ENCODE measurements around the gene OR1J1. TPM values are rescaled to one million over a fixed set of nuclear protein-coding genes. Genes with fewer than 3 reads are reported as not detected.
A peak's percentile ranks its signal among the peaks of the same experiment; 100 is the strongest.

OR1J1 gene
- total RNA-seq, 1 experiment from 2014 or later: not detected

DNA sequence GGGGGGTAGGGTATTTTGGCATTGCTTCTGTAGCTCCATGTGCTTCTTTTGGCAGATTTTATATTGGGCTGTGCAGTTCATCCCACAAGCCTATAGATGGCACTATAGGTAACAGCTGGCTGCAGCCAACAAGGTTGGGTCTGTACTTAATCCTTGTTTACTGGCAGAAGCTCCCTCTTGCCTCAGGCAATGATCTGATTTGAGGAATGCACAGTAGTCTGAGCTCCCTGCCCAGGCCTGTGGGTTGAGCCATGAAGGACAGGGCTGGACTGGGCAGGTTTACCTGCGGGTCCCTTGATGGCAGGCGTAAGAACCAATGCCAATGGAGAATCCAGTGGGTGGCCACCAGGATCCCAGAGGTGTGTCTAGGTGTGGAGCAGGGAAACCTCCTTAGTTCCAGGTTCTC lies 21.2 kb upstream of the OR1J1 start:
- H3K36me3 ChIP-seq (ENCODE audit: insufficient read depth, low read length): no peaks in the 10 kb centered on the region
- no peaks in the 10 kb centered on the region for H3K4me1 ChIP-seq (ENCODE audit: low read length)
- no peaks in the 10 kb centered on the region for H3K27me3 ChIP-seq (ENCODE audit: low read length)
- no peak overlapping the region for H2AFZ ChIP-seq (ENCODE audit: low read length)
- H4K20me1 ChIP-seq (ENCODE audit: insufficient read depth, low read depth, low read length): no peaks in the 10 kb centered on the region
- peak; percentile 79 for DNase-seq
- H3K9me2 ChIP-seq (replicated peaks; ENCODE audit: insufficient read depth, low read length): no peaks in the 10 kb centered on the region
- no peak overlapping the region for H3K9ac ChIP-seq (ENCODE audit: low read length)
- H3K4me2 ChIP-seq (ENCODE audit: low read depth, low read length, poor library complexity, severe bottlenecking): no peak overlapping the region
- H3K79me2 ChIP-seq (ENCODE audit: low read length): no peaks in the 10 kb centered on the region
- H3K9me3 ChIP-seq (ENCODE audit: low read length): no peaks in the 10 kb centered on the region
- H3K27ac ChIP-seq (ENCODE audit: low read length): no peak overlapping the region
- no peak overlapping the region for H3K4me3 ChIP-seq (ENCODE audit: low read length)

GRCh38 chr9:122479062-122479461 lies 1.3 kb upstream of the OR1J1 start:
- Histone ChIP-seq H3K27me3 (ENCODE audit: low read length) (0 out of 2 replicates have a peak, but pooled peaks cover 2% of the 10 kb centered on the region), H3K9me2 (replicated peaks; ENCODE audit: insufficient read depth, low read length) (no peaks in the 10 kb centered on the region), H3K79me2 (ENCODE audit: low read length) (no peaks in the 10 kb centered on the region), H4K20me1 (ENCODE audit: insufficient read depth, low read depth, low read length) (no peaks in the 10 kb centered on the region), H3K27ac (ENCODE audit: low read length) (no peak overlapping the region), H3K4me2 (ENCODE audit: low read depth, low read length, poor library complexity, severe bottlenecking) (no peak overlapping the region), H3K36me3 (ENCODE audit: insufficient read depth, low read length) (no peaks in the 10 kb centered on the region), H2AFZ (ENCODE audit: low read length) (no peak overlapping the region), H3K4me1 (ENCODE audit: low read length) (no peaks in the 10 kb centered on the region), H3K9me3 (ENCODE audit: low read length) (no peaks in the 10 kb centered on the region), H3K9ac (ENCODE audit: low read length) (no peak overlapping the region), H3K4me3 (ENCODE audit: low read length) (no peak overlapping the region)
- DNase-seq: no peak

DNA sequence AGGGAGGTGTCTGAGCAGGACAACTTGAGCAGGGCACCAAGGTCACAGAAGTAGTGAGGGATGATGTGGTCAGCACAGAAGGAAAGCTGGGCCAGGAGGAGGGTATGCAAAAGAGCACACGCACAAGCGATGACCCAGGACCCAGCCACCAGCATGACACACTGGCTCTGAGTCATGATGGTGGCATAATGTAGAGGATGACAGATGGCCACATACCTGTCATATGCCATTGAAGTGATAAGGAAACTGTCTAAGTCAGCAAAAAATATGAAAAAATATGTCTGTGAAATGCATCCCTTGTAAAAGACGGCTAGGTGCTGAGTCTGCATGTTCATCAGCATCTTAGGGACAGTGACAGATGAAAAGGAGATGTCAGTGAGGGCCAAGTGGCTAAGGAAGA lies 380 bp downstream of the OR1J1 start:
- no peaks in the 10 kb centered on the region for H3K36me3 ChIP-seq (ENCODE audit: insufficient read depth, low read length)
- no peaks in the 10 kb centered on the region for H3K9me2 ChIP-seq (replicated peaks; ENCODE audit: insufficient read depth, low read length)
- H2AFZ ChIP-seq (ENCODE audit: low read length): no peak overlapping the region
- no peaks in the 10 kb centered on the region for H4K20me1 ChIP-seq (ENCODE audit: insufficient read depth, low read depth, low read length)
- H3K9me3 ChIP-seq (ENCODE audit: low read length): no peaks in the 10 kb centered on the region
- no peaks in the 10 kb centered on the region for H3K79me2 ChIP-seq (ENCODE audit: low read length)
- no peak overlapping the region for H3K4me2 ChIP-seq (ENCODE audit: low read depth, low read length, poor library complexity, severe bottlenecking)
- H3K27me3 ChIP-seq (ENCODE audit: low read length): 0 out of 2 replicates have a peak, but pooled peaks cover 2% of the 10 kb centered on the region
- no peaks in the 10 kb centered on the region for H3K4me1 ChIP-seq (ENCODE audit: low read length)
- H3K4me3 ChIP-seq (ENCODE audit: low read length): no peak overlapping the region
- no peak overlapping the region for H3K9ac ChIP-seq (ENCODE audit: low read length)
- DNase-seq: no peak
- H3K27ac ChIP-seq (ENCODE audit: low read length): no peak overlapping the region

- Histone ChIP-seq H3K9ac (ENCODE audit: low read length) (no peak overlapping the region), H3K9me3 (ENCODE audit: low read length) (no peaks in the 10 kb centered on the region), H3K4me3 (ENCODE audit: low read length) (no peak overlapping the region), H3K79me2 (ENCODE audit: low read length) (no peaks in the 10 kb centered on the region), H3K27me3 (ENCODE audit: low read length) (0 out of 2 replicates have a peak, but pooled peaks cover 2% of the 10 kb centered on the region), H3K36me3 (ENCODE audit: insufficient read depth, low read length) (no peaks in the 10 kb centered on the region), H3K4me2 (ENCODE audit: low read depth, low read length, poor library complexity, severe bottlenecking) (no peak overlapping the region), H3K27ac (ENCODE audit: low read length) (no peak overlapping the region), H3K4me1 (ENCODE audit: low read length) (no peaks in the 10 kb centered on the region), H2AFZ (ENCODE audit: low read length) (no peak overlapping the region), H4K20me1 (ENCODE audit: insufficient read depth, low read depth, low read length) (no peaks in the 10 kb centered on the region), H3K9me2 (replicated peaks; ENCODE audit: insufficient read depth, low read length) (no peaks in the 10 kb centered on the region)
- no peak for DNase-seq
Observed at GRCh38 chr9:122475717-122476116, 2.0 kb downstream of the OR1J1 start.

GRCh38 chr9:122474561-122474960 lies 3.2 kb downstream of the OR1J1 start:
- H3K9me3 ChIP-seq (ENCODE audit: low read length): no peaks in the 10 kb centered on the region
- no peak overlapping the region for H2AFZ ChIP-seq (ENCODE audit: low read length)
- H3K9ac ChIP-seq (ENCODE audit: low read length): no peak overlapping the region
- H3K4me3 ChIP-seq (ENCODE audit: low read length): no peak overlapping the region
- H3K9me2 ChIP-seq (replicated peaks; ENCODE audit: insufficient read depth, low read length): no peaks in the 10 kb centered on the region
- H3K4me2 ChIP-seq (ENCODE audit: low read depth, low read length, poor library complexity, severe bottlenecking): no peak overlapping the region
- H4K20me1 ChIP-seq (ENCODE audit: insufficient read depth, low read depth, low read length): no peaks in the 10 kb centered on the region
- no peaks in the 10 kb centered on the region for H3K36me3 ChIP-seq (ENCODE audit: insufficient read depth, low read length)
- H3K27ac ChIP-seq (ENCODE audit: low read length): no peak overlapping the region
- no peaks in the 10 kb centered on the region for H3K4me1 ChIP-seq (ENCODE audit: low read length)
- H3K79me2 ChIP-seq (ENCODE audit: low read length): no peaks in the 10 kb centered on the region
- no peak for DNase-seq
- H3K27me3 ChIP-seq (ENCODE audit: low read length): 0 out of 2 replicates have a peak, but pooled peaks cover 2% of the 10 kb centered on the region

GRCh38 chr9:122468735-122469134 lies 9.0 kb downstream of the OR1J1 start:
- H3K79me2 ChIP-seq (ENCODE audit: low read length): no peaks in the 10 kb centered on the region
- H3K4me2 ChIP-seq (ENCODE audit: low read depth, low read length, poor library complexity, severe bottlenecking): no peak overlapping the region
- no peaks in the 10 kb centered on the region for H3K9me3 ChIP-seq (ENCODE audit: low read length)
- H3K9ac ChIP-seq (ENCODE audit: low read length): no peak overlapping the region
- no peaks in the 10 kb centered on the region for H3K27me3 ChIP-seq (ENCODE audit: low read length)
- no peaks in the 10 kb centered on the region for H3K36me3 ChIP-seq (ENCODE audit: insufficient read depth, low read length)
- DNase-seq: no peak
- no peak overlapping the region for H2AFZ ChIP-seq (ENCODE audit: low read length)
- no peak overlapping the region for H3K4me3 ChIP-seq (ENCODE audit: low read length)
- no peaks in the 10 kb centered on the region for H3K9me2 ChIP-seq (replicated peaks; ENCODE audit: insufficient read depth, low read length)
- peaks cover 6% of the 10 kb centered on the region; the same call in 1 of the 2 replicates for H3K4me1 ChIP-seq (ENCODE audit: low read length)
- H4K20me1 ChIP-seq (ENCODE audit: insufficient read depth, low read depth, low read length): no peaks in the 10 kb centered on the region
- H3K27ac ChIP-seq (ENCODE audit: low read length): no peak overlapping the region

GRCh38 chr9:122466456-122466855 lies 11.3 kb downstream of the OR1J1 start:
- H3K4me3 ChIP-seq (ENCODE audit: low read length): no peak overlapping the region
- no peaks in the 10 kb centered on the region for H4K20me1 ChIP-seq (ENCODE audit: insufficient read depth, low read depth, low read length)
- H3K9ac ChIP-seq (ENCODE audit: low read length): no peak overlapping the region
- H3K79me2 ChIP-seq (ENCODE audit: low read length): no peaks in the 10 kb centered on the region
- no peak overlapping the region for H2AFZ ChIP-seq (ENCODE audit: low read length)
- H3K4me2 ChIP-seq (ENCODE audit: low read depth, low read length, poor library complexity, severe bottlenecking): no peak overlapping the region
- no peaks in the 10 kb centered on the region for H3K9me3 ChIP-seq (ENCODE audit: low read length)
- no peak for DNase-seq
- H3K4me1 ChIP-seq (ENCODE audit: low read length): peaks cover 6% of the 10 kb centered on the region; the same call in 1 of the 2 replicates
- no peak overlapping the region for H3K27ac ChIP-seq (ENCODE audit: low read length)
- no peaks in the 10 kb centered on the region for H3K27me3 ChIP-seq (ENCODE audit: low read length)
- H3K9me2 ChIP-seq (replicated peaks; ENCODE audit: insufficient read depth, low read length): no peaks in the 10 kb centered on the region
- no peaks in the 10 kb centered on the region for H3K36me3 ChIP-seq (ENCODE audit: insufficient read depth, low read length)

- Histone ChIP-seq H3K9me3 (ENCODE audit: low read length) (no peaks in the 10 kb centered on the region), H3K27ac (ENCODE audit: low read length) (no peak overlapping the region), H4K20me1 (ENCODE audit: insufficient read depth, low read depth, low read length) (no peaks in the 10 kb centered on the region), H3K4me2 (ENCODE audit: low read depth, low read length, poor library complexity, severe bottlenecking) (peak overlapping the region; percentile 68), H2AFZ (ENCODE audit: low read length) (peak overlapping the region; percentile 56), H3K36me3 (ENCODE audit: insufficient read depth, low read length) (no peaks in the 10 kb centered on the region), H3K4me1 (ENCODE audit: low read length) (peaks cover 6% of the 10 kb centered on the region; the same call in 1 of the 2 replicates), H3K4me3 (ENCODE audit: low read length) (peak overlapping the region; percentile 58), H3K9me2 (replicated peaks; ENCODE audit: insufficient read depth, low read length) (no peaks in the 10 kb centered on the region), H3K27me3 (ENCODE audit: low read length) (no peaks in the 10 kb centered on the region), H3K79me2 (ENCODE audit: low read length) (no peaks in the 10 kb centered on the region), H3K9ac (ENCODE audit: low read length) (peak overlapping the region; percentile 40)
- DNase-seq: peak; percentile 89
Observed at GRCh38 chr9:122464633-122465567, 12.8 kb downstream of the OR1J1 start.
